Measurements from ENCODE around the gene PARP2.
A peak's percentile ranks its signal among the peaks of the same experiment; 100 is the strongest.
"Not testable (repeated sequence)": the region's sequence is repeated elsewhere in the genome, so short reads cannot be mapped to it uniquely, and the experiment has no call there.

PARP2 gene, protein sequence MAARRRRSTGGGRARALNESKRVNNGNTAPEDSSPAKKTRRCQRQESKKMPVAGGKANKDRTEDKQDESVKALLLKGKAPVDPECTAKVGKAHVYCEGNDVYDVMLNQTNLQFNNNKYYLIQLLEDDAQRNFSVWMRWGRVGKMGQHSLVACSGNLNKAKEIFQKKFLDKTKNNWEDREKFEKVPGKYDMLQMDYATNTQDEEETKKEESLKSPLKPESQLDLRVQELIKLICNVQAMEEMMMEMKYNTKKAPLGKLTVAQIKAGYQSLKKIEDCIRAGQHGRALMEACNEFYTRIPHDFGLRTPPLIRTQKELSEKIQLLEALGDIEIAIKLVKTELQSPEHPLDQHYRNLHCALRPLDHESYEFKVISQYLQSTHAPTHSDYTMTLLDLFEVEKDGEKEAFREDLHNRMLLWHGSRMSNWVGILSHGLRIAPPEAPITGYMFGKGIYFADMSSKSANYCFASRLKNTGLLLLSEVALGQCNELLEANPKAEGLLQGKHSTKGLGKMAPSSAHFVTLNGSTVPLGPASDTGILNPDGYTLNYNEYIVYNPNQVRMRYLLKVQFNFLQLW

DNA sequence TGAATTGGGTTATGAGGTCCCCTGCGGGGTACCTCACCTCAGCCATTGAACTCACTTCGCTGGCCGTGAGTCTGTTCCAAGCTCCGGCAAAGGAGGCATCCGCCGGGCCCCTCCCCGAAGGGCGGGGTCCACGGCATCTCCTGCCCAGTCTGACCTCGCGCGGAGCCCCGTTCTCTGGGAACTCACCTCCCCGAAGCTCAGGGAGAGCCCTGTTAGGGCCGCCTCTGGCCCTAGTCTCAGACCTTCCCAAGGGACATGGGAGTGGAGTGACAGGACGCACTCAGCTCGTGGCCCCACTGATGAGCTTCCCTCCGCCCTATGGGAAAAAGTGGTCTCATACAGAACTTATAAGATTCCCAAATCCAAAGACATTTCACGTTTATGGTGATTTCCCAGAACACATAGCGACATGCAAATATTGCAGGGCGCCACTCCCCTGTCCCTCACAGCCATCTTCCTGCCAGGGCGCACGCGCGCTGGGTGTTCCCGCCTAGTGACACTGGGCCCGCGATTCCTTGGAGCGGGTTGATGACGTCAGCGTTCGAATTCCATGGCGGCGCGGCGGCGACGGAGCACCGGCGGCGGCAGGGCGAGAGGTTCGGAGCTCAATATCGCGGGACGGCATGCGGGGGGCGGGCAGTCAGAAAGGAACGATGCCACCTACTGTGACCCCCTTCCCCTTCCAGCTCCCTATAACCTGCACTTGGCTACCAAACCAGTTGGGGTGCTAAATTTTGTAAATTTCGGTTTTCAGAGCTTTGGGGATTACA, at the start of gene PARP2:
Gene PARP2, plus strand, starts transcription at position 544 of the 770 bp plus-strand sequence. Its CDS starts 7 bp downstream, at position 551.
- peak; percentile 98 for DNase-seq (ENCODE audit: low spot score)

DNA sequence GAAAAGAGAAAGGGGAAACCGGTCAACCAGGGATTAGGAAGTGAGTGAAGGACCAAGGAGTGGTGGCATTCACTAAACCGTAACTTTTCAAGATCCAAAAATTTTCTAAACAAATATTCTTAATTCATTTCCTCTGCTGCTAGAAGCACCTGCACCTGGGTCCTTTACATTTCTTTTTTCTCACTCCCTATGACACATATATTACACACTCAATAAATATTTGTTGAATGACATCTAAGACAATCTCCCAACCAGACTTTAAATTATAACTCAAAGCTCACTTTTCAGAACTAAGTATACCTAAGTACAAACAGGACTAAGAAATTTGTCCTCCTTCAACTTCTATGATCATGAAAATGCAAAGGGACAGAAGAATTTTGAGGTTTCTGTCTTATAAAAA, 48.8 kb upstream of the PARP2 start:
- DNase-seq (ENCODE audit: low spot score) = no peak

DNA sequence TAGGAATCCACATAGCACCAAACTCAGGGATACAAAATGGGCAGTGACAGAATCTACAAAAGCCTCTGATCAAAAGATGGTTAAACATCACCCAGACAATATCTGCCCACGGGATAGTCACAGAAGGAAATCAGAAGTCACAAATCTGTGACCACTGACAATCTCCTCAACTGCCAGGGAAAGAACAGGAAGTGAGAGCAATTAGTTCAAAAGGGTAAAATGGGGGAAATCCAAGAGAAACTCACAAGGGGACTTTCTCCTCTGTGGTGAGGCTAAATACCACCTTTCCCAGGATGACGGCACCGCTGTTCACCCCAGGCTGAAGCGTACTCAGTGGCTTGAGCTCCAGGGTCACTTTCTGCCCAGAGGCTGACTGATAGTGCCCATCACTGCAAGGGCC, 48.4 kb upstream of the PARP2 start:
- no peak for DNase-seq (ENCODE audit: low spot score)

DNA sequence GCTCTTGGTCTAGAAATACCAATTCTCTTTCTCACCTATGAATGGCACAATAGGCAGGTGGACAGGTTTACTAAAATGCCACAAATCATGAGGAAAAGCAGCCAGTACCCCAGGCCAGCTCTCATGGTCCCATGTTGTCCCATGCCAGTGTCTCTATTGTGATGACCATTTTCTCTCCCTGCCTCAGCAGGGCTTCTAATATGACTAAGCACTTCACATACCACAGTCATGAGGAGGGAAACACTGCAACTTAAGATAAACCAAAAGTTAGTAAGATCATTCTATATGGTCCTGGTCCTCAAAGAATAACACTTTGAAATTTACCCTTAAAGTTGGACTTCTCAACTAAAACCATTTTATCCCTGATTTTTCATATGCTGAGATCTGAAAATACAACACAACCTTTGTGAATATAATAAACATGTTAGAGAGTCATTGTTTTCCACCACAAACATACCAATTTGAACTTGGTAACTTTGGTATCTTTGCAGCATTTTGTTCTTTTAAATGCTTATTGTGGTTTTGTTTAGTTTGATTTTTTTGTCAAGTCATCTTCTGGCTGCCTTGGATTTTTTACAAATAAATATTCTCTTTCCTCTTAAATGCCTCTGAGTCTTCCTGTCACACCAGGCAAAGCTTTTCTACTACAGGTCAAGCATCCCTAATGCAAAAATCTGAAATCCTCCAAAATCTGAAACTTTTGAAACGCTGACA, 41.2 kb upstream of the PARP2 start:
- no peak for DNase-seq (ENCODE audit: low spot score)

DNA sequence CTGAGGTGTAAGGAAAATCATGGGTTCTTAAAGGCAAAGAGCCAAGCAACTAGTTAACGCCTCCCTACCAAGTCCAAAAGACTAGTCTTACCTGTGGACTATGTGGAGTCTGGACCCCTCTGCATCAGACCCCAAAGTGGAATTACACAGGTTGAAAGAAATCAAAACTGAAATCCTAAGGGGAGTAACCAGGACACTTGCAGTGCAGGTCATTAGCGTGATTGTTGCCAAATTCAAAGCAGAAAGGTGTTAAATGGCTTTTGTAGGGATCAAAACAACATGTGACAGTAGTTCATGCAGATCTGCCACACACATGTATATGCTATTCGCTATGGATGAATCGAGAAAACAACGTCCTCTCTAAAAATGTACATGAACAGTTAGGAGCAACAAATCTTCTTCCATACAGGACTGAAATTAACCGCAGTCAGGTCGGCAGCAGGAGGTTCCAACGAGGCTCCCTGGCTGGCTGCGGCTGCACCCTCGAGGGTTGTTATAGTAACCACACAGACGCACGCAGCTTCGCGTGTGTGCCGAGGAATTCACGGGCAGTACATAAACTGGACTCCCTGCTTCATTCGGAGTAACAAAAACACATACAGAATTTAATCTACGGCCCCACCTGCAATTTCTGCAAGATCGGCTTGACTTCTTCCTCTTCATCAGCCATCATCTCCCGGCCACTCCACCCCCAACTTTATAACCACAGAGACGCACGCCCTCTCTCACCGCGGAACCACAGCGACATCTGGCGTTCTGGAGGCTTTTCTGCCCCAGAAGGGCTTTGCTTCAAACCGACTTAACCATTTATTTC, 38.0 kb upstream of the PARP2 start, which contains the start of gene TTC5:
Gene TTC5, minus strand, starts transcription at position 687 of the 814 bp plus-strand sequence. Its CDS starts 14 bp downstream, at position 673.
- peak; percentile 94 for DNase-seq (ENCODE audit: low spot score)

DNA sequence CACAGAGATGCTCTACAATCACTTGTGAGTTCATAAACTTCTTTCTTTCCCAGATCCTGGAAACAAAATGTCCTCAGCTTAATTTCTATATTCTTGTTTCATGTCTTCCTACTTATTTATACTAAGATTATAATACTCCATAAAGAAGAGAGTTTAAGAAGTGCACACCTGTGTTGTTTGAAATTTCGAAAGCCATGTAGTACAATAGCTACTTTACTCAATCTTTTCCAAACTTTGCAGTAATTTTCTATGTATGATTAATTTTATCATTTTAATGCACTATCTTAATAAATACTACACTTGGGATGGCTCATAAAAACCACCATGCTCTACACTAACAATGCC, 37.4 kb upstream of the PARP2 start:
- no peak for DNase-seq (ENCODE audit: low spot score)

DNA sequence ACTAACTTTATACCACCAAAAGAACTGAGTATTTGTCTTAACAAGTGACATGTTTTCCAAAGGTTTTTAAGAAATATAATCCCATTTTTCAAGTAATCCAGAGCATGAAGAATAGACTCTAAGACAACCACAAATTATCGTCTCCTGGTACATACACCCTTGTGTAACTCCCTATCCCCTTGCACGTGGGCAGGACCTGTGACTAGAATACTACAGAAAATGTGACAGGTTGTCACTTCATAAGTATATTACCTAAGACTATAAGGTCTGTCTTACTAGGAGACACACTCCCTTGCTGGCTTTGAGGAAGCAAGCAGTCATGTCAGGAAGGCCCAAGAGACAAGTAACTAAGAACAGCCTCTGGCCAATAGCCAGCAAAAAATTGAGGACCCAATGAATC, 29.4 kb upstream of the PARP2 start:
- DNase-seq (ENCODE audit: low spot score) = no peak

DNA sequence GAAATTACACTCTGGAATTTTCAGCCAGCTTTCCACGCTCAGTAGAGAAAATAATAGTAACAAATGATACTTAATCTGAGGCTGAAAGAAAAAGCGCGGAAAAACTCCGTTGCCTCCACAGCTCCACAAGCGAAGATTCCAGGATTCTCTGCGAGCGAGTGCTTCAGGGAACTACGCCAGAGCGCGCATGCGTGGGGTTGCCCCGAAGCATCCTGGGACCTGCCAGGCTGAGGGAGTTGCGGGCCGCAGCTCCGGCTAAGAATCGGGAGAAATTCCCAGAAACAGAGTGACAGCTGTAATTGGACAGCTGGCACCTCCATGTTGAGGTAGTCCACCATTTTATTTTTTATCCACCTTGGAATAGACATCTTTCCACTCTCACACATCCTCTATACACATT, 25.7 kb upstream of the PARP2 start:
- DNase-seq (ENCODE audit: low spot score) = no peak

DNA sequence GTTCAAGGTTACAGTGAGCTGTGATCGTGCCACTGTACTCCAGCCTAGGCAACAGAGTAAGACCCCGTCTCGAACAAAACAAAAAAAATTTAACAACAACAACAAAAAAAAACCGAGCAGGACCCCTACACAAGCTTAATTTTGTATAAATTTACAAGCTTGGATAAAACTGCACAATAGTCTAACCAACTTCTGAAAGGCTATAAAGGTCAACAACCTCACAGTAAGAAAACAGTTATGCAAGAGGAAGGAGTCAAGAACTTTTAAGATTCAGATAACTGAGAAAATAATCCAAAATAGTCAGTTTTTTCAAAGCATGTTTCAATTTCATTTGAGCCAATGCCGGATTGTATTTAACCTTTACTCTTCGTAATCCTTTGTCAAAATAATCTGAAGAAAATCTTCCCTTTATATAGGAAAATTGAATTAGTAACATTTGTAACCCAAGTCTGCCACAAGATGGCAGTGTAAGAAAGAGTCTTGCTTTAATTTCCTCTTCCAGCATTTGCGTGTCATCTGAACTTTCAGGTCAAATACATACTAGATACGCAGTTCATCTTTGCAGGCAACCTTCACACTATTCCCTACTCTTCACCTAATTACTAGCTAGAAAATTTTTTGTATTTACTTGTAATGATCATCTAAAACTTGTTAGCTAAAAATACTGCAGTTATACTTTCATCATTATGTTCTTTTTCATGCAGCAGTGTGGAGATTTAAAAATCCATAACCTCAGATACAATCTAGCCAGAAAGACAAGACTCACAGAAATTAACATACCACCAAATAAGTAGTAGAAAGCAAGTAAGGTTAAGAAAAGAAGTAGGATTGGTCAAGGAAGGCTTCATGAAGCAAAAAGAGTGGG, 16.2 kb upstream of the PARP2 start:
- peak; percentile 79 for DNase-seq (ENCODE audit: low spot score)

DNA sequence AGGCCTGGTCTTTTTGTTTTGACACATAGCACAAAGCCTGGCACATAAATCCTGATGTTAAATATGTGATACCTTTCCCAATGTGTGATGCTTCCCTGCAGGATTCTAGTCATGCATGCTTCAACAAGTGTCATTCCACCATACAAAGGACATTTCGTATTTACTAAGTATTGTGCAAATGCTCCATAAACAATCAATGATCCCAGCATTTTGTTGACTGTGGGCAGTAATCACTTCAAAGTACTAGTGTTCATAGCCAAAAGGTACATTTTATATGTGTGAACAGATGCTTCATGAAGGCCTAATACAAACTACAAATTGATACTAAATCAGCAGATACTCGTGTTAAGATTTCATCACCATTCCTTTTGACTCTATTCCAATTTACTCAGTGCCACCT, 14.7 kb upstream of the PARP2 start:
- no peak for DNase-seq (ENCODE audit: low spot score)

DNA sequence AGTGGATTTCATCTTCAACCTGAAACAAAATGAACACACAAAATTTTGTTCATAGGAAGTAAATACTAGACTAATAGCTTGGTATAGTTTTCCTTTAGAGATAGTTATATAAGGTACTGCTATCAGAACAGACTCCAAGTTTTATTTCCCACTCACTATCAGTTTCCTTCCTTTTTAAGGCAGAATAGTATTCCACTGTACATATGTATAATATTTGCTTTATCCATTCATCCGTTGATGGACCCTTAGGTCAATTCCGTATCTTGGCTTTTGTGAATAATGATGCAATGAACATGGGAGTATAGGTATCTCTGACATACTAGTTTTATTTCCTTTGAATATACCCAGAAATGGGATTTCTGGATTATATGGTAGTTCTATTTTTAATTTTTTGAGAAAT, 14.1 kb upstream of the PARP2 start:
- DNase-seq (ENCODE audit: low spot score) = no peak

DNA sequence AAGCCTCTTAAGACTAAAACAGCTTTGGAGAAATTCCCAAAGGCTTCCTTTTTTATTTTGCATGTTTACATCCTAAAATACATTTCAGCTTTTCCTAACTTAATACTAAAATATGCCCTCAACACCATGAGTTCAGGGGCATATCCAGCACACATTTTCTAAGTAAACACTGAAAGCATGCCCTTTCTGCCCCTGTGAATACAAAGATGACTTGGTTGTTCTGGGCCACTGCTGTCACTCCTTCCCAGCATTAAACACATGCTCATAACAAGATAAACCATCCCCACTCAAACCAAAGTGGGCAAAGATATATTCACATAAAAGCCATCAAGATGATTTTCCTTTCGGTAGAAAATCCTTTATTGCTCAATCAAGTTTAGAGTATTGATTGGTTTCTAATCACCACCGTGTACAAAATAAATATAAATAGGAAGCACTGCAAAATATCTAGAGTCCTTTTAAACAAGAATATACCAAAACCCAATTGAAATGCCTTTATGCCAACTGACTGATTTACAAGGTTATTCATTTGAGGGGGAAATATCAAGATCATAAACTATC, 12.3 kb upstream of the PARP2 start:
- DNase-seq (ENCODE audit: low spot score) = no peak

DNA sequence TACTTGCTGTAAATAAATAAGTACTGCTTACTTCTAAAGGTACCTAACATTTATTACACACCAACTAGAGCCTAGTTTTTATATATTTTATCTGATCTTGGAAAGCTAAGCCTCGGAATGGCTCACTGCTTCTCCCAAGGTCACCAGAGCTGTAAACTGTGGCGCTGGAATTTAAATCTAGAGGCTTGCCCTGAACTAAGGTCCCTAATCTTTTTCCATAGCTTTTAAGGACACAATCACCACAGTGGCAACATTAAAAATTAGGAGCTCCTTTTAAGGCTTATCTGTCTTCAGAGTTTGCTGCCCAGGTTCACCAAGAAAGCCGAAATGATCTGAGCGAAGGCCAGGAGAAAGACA, 11.0 kb upstream of the PARP2 start:
- no peak for DNase-seq (ENCODE audit: low spot score)

DNA sequence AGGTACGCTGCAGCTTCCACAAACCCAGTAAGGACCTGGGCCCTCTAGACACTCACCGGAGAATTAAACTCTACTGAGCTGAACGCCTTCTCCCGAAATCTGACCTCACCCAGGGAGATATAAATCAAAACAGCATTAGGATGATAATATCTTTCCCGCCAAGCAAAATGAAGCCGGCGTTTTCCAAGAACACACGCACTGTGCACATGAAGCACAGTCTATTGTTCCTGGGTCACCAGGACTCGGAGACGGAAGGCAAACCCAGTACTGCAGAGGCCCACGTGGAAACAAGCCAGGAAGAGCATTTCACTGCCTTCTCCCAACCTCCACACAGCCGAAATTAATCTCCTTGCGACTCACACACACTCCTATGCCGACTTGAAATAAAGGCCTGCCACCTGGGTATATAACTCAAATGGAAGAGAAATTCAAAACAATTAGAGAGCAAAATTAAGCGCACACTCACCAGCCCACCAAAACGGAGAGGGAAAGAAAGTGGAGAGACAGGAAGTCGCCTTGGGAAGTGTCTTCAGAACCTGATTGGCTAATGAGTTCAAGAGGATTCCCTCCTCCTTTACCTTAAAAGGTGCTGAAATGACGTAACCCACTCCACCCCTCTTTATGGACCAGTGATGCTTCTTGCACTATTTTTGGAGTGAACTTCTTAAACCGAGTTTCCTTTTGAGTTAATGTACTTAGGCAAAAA, 10.5 kb upstream of the PARP2 start, which contains the start of gene CCNB1IP1:
Gene CCNB1IP1, minus strand, starts transcription at position 492 of the 706 bp plus-strand sequence. CDS start 16,756 bp downstream, outside the sequence.
- DNase-seq (ENCODE audit: low spot score) = peak; percentile 73

DNA sequence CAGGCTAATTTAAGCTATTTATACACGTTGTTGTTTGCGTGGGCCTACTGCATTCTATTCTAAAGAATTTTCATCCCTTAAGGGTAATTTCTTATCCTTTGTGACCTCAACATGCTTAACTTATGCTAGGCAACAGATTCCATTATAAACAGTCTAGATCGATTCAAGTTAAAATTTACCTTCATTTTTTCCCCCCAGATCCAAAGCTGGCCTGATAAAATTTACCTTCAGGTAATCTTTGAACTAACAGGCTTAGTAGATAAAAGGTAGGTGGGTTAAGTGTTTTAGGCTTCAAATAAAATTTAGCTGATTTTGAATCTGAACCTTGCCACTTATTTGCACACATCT, 10.0 kb upstream of the PARP2 start:
- no peak for DNase-seq (ENCODE audit: low spot score)

DNA sequence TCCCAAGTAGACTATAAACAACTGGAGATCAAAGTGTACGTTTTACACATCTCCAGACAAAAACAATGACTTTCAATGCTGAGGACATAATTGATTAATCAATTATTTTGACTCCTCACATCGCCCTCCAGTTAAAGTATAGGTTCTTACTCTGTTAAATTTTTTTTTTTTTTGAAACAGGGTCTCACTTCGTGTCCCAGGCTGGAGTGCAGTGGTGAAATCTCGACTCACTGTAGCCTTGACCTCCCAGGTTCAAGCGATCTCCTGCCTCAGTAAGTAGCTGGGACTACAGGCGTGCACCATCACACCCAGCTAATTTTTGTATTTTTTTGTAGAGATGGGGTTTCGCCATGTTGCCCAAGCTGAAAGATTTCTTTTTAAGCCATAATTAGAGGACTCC, 9.4 kb upstream of the PARP2 start:
- no peak for DNase-seq (ENCODE audit: low spot score)

DNA sequence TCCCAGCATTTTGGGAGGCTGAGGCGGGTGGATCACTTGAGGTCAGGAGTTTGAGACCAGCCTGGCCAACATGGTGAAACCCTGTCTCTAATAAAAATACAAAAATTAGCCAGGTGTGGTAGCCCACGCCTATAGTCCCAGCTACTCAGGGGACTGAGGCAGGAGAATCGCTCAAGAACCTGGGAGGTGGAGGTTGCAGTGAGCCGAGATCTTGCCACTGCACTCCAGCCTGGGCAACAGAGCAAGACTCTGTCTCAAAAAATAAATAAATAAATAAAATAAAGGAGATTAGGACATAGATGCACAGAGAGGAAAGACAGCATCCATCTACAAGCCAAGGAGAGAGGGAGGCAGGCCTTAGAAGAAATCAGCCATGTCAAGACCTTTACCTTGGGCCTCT, 2.4 kb upstream of the PARP2 start:
- DNase-seq (ENCODE audit: low spot score) = not testable (repeated sequence)

DNA sequence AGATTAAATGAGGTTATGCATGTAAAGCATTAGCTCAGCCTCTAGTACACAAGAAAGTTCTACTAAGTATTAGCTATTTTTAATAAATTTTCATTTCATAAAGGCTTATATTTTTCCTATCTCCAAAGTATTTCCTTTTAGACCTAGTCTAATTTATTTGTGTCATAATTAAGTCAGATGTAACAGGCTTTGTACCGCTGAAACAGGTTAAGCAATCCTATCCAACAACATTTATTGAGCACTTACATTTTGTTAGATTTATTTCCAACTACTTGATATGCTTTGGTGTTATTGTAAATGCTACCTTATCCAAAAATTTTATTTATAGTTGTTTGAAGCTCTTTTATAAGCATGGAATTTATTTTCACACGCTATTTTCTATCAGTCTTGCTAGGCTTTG, 1.8 kb upstream of the PARP2 start:
- DNase-seq (ENCODE audit: low spot score) = no peak

DNA sequence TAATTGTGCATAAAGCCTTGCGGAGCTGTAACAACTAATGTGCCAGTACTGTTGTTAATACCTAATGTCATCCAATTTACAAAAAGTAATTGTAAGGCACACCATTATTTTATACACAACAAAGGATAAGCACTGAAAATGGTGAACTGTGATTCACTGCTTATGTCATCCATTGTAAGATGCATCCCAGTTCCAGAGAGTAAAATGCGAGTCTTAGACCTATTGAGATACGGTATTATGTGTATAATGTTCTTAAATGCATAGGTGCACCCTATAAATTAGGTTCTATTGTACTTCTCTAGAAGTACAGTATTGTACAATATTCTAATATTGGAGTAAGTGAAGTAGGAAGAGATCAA, 406 bp downstream of the PARP2 start:
- DNase-seq (ENCODE audit: low spot score) = no peak

DNA sequence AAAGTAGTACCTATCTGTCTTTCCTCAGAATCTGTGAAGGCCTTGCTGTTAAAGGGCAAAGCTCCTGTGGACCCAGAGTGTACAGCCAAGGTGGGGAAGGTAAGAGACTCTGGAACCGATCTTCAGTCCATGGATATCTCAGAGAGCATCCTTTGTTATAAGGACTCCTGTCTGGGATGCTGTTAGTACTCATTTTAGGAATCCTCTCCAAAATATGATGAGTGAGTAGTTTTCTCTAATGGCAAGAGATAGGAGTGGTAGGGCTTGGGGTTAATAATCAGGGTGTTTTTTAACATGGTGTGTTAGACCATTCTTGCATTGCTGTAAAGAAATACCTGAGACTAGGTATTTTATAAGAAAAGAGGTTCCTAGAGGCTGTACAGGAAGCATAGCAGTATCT, 1.9 kb downstream of the PARP2 start:
- DNase-seq (ENCODE audit: low spot score) = no peak

Data from CD4-positive, alpha-beta T cell treated with Interleukin-2 at 100 ng/mL for 4 hours (primary cell).